Fibroblast of pulmonary artery (primary cell): ENCODE measurements around the gene ADAMTS12.
"Not testable (repeated sequence)": the region's sequence is repeated elsewhere in the genome, so short reads cannot be mapped to it uniquely, and the experiment has no call there.

Experiments used
- DNase-seq: peaks from one replicate; pipeline ENCODE4 v3.0.0-alpha.2; 2010; ENCODE audit warnings: low read depth
- H3K4me3 ChIP-seq: replicated peaks from 2 replicates; pipeline ENCODE4 v1.5.1; 2011; ENCODE audit warnings: low read depth, mild to moderate bottlenecking, control low read depth, low read length, moderate library complexity
- TF ChIP-seq, protein P1 (sequence below): IDR thresholded peaks from 2 replicates; pipeline ENCODE4 v1.5.1; 2011; ENCODE audit warnings: mild to moderate bottlenecking, control low read depth, low read length, inconsistent platforms; ENCODE audit errors: missing control alignments

Gene ADAMTS12

GRCh38 chr5:33929925-33930690 lies 38.3 kb upstream of the ADAMTS12 start:
- peak; percentile 40 for DNase-seq
- TF ChIP-seq, protein P1, sequence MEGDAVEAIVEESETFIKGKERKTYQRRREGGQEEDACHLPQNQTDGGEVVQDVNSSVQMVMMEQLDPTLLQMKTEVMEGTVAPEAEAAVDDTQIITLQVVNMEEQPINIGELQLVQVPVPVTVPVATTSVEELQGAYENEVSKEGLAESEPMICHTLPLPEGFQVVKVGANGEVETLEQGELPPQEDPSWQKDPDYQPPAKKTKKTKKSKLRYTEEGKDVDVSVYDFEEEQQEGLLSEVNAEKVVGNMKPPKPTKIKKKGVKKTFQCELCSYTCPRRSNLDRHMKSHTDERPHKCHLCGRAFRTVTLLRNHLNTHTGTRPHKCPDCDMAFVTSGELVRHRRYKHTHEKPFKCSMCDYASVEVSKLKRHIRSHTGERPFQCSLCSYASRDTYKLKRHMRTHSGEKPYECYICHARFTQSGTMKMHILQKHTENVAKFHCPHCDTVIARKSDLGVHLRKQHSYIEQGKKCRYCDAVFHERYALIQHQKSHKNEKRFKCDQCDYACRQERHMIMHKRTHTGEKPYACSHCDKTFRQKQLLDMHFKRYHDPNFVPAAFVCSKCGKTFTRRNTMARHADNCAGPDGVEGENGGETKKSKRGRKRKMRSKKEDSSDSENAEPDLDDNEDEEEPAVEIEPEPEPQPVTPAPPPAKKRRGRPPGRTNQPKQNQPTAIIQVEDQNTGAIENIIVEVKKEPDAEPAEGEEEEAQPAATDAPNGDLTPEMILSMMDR = no peak
- no peak overlapping the region for H3K4me3 ChIP-seq

DNA sequence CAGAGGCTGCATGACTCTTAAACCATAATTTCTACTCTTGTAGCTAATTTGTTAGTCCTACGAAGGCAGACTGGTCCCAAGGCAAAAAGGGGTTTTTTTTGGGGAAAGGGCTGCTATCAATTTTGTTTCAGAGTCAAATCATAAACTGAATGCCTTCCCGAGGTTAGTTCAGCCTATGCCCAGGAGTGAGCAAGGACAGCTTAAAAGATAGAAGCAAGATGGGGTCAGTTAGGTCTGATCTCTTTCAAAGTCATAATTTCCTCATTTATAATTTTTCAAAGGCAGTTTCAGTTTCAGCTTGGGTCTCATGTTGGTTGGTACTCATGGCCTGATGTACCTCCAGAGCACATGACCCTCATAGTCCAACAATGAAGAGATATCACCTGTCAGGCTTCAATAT lies 36.5 kb upstream of the ADAMTS12 start:
- no peak for DNase-seq
- TF ChIP-seq, protein P1 = no peak
- H3K4me3 ChIP-seq = no peak overlapping the region

DNA sequence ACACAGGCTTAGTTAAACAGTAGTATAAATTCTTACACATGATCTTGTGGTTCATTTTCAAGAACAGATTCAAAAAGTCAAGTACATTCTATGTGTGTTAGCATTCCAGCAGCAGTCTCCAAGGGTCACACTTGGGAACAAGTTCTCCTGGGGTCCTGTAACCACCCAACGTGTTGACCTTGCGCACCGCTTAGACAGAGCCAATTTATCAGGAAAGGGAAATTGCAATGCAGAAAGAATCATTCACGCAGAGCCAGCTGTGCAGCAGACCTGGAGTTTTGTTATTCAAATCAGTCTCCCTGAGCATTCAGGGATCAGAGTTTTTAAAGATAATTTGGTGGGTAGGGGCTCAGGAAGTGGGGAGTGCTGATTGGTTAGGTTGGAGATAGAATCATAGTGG lies 35.9 kb upstream of the ADAMTS12 start:
- TF ChIP-seq, protein P1 = no peak
- H3K4me3 ChIP-seq = no peak overlapping the region
- no peak for DNase-seq

DNA sequence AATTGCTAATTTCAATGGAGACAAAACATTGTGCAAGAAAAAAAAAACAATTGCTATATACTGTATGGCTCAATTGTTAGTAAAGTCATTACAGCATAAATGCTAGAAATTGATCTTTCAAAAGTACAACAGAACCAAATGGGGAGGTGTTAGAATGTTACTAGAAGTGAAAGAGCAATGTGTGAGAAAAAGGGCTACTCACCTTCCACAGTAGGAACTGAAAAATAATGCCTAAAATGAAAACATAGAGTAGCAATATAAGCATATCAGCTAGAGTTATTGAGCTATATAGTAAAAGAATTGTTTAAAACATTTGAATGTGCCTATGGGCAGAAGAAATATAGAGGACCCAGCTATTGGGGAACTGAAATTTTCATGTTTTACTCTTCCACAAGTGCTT lies 33.5 kb upstream of the ADAMTS12 start:
- TF ChIP-seq, protein P1 = no peak
- DNase-seq = no peak
- H3K4me3 ChIP-seq = no peak overlapping the region

- no peak for DNase-seq
- TF ChIP-seq, protein P1 = no peak
- H3K4me3 ChIP-seq = no peak overlapping the region
Observed at GRCh38 chr5:33921002-33921401, 29.2 kb upstream of the ADAMTS12 start.

GRCh38 chr5:33914844-33915243 lies 23.1 kb upstream of the ADAMTS12 start:
- DNase-seq, H3K4me3 ChIP-seq: not testable (repeated sequence)

- not testable (repeated sequence) for H3K4me3 ChIP-seq, DNase-seq
Observed at GRCh38 chr5:33906248-33906647, 14.5 kb upstream of the ADAMTS12 start.

DNA sequence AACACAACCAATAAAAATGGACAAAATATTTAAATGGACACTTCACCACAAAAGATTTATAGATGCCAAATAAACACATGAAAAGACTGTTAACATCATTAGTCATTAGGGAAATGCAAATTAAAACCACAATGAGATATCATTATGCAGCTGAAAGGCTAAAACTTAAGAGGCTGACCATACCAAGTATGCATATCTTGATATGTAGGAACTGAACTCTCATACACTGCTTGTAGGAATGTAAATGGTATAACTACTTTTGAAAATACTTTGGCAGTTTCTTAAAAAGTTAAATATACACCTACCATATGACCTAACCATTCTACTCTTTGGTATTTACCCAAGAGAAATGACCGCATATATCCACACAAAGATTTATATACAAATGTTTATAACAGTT lies 13.6 kb upstream of the ADAMTS12 start:
- TF ChIP-seq, protein P1 = no peak
- DNase-seq = no peak
- no peak overlapping the region for H3K4me3 ChIP-seq
